HG03060 (cell line): Measurements from ENCODE around the gene TNPO1.

ENCODE experiments used
- ATAC-seq: cut with Tn5 transposase; IDR thresholded peaks from one replicate; pipeline ENCODE4 v1.9.1; 2021; ENCODE audit warnings: low read depth, moderate number of reproducible peaks; ENCODE audit not compliant: unreplicated experiment

Gene TNPO1

GRCh38 chr5:72817671-72818266 lies 1.3 kb downstream of the TNPO1 start:
- ATAC-seq, result no peak

GRCh38 chr5:72818866-72819534 lies 2.5 kb downstream of the TNPO1 start:
- no peak for ATAC-seq

DNA sequence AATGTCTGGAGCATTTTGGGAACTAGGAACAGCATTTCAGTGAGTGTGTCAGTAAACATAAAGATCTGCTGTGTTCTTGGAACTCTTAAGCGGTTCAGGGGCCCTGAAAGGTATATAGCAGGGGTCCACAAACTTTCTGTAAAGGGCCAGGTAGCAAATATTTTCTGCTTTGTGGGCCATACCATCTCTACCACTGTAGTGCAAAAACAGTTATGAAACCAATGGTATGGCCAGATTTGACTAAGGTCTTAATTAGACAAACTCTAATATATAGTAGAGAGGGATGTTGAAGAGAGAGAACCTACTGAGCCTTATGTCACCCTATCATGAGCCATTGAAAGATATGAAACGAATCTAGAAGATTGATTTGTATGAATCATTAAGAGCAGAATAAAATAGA lies 5.3 kb downstream of the TNPO1 start:
- ATAC-seq, result no peak

DNA sequence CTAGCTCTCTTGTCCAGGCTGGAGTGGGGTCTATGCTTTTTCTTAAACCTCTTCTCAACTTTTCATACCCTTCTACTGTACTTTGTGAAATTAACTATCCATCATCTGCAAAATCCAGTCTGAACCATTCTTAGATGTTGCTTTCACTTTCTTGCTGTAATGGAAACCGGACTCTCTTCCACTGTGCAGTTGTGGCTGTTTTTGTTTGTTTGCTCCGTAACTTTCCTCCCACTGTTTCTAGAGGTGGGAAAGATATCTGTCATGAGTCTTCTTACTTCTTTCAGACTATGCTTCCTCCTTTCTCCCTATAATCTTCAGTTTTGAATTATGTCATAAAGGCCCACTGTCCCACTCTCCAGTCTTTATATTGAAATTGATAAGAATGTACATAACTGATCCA lies 6.5 kb downstream of the TNPO1 start:
- no peak for ATAC-seq

DNA sequence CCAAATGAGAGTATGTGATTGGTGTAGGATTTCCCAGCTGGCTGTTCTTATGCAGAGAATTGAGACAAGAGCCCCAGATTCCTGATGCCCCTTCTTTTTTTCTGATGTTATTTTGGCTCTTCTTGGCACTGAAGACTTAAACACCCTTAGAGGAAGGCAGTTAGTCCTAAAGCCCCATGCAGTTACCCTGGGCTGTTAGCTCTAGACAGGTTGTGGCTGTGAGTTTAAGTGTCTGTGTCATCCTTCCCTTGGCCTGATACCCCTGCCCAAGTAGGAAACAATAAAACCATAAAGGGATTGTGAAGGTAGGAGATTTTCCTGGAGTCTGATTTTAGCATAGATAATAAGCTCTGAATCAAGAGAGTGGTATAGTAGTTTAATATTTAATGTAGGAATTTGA lies 13.2 kb downstream of the TNPO1 start:
- ATAC-seq, result no peak

DNA sequence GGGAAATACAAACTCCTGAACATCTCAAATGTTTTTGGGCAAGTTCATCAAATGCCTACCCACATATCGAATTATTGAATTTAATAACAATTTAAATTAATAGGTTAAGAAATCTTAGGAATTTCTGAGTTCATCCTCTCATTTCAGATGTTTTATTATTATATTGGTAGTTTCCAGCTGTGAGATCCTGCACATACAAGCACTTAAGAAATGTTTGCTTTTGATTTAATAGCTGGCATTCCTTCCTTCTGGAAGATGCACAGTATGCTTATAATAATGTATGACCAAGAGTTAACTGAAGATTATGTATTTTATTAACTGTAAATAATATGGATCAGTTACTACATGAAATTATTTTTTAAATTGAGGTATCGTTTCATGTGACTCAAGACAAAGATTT lies 13.9 kb downstream of the TNPO1 start:
- ATAC-seq, result no peak

DNA sequence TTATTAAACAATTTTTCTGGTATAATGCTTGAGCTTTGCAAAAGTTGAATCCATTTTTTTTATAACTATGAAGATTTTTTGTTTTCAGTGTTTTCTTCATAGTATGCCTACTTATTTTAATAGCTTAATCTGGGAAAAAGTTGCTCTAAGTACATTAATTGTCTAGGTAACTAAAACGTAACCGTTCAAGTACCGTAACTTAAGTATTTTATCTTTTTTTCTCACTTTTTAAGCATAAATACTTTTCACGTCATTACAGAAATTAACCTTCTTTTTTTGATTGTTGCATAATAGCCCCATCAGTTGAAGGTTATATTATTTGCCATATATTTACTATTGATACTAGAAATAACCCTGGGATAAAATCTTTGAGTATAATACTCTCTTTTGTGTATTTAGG lies 15.2 kb downstream of the TNPO1 start:
- no peak for ATAC-seq

DNA sequence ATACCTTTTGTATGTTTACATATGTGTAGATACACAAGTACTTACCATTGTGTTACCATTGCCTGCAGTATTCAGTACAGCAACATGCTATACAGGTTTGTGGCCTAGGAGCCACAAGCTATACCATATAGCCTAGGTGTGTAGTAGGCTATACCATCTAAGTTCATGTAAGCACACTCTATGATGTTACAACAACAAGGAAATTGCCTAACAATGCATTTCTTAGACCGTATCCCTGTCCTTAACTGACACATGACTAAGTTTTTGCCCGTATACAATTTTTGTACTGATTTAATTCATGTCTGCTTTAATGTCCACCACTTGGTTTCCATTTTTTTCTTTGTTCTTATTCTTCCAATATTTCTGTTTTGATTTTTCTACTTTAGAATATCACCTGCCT lies 18.5 kb downstream of the TNPO1 start:
- ATAC-seq, result no peak

- ATAC-seq, result no peak
Measured at GRCh38 chr5:72835633-72836032, 19.2 kb downstream of the TNPO1 start.

DNA sequence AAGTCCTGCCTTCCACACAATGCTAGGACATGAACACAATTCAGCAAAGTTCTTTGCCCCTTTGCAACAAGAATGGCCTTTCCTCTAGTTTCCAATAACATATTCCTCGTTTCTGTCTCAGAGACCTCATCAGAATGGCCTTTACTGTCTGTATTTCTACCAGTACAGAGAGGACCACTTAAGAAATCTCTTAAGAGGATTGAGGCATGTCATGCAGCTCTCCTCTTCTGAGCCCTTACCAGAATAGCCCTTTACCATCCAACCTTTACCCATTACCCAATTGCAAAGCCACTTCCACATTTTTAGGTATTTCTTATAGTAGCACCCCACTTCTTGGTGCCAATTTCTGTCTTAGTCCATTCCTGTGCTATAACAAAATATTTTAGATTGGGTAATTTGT lies 20.3 kb downstream of the TNPO1 start:
- no peak for ATAC-seq

DNA sequence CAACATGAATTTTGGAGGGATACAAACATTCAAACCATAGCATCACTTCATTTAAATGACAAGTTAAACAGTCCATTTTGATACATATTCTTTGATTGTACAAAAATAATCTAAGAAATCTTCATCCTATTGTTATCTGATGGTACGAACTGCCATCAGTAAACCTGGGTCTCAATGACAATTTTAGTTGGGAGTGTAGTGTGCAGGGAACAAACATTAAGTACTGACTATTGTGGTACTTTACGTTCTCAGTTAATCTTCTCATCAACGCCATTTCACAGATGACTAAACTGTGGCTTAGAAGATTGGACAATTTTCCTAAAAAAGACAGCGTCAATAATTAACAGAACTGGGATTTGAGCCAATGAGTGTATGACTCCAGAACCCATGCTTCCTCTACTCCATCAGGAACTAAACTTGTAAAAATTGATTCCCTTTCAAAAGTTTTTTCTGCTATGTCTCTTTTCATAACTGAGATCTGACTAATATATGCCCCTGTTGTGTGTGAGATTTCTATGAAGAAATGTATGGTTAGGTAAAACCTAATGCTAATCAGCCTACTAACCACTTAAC lies 21.1 kb downstream of the TNPO1 start:
- no peak for ATAC-seq

- no peak for ATAC-seq
Measured at GRCh38 chr5:72840041-72840440, 23.6 kb downstream of the TNPO1 start.

DNA sequence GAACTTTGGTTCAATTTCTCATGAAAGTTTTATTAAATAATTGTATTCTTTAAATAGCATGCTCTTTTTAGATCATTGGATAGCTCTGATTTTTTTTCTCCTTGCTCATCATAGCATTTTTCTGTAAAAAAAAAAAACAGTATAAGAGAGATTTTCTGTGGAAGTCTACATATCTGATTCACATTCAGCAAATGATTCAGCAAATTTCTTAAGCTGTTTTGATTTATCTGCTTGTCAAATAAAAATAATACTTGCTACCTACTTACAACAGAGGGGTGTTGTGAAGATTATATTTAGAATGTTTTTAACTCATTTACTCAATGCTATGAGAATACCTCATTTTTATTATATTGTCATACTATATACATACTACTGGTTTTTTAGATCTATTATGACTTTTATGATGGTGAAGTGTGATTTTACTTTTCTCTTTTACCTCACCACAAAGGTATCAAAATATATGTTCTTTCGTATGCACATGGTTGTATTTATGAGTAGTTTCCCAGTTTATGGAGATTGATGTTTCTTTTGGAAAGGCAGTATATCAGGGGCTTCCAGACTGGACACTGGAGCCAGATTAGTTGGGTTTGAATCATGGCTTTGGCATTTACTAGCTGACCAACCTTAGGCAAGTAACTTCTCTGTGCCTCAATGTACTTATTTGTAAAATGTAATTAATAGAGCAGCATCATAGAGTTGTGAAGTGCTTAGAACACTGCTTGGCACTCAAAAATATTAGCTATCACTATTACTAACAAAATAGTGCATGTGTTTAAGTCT lies 25.5 kb downstream of the TNPO1 start:
- no peak for ATAC-seq

DNA sequence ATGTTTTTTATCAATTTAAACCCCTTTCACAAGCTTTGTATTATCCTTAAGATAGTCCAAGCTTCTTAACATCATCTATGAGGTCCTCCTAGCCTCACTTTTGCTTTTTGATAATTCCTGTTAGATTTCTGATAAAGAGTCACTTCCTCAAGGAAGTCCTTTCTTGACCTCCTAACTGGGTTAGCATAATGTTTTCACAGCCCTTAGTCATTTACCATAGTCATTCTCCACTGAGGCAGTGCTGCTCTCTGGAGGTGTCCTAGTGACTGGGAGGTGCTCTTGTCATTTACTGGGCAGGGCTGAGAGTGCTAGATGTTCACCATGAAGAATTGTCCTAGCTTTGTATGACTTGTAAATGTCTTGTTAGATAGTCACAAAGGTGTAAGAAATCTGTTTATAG lies 26.4 kb downstream of the TNPO1 start:
- no peak for ATAC-seq

DNA sequence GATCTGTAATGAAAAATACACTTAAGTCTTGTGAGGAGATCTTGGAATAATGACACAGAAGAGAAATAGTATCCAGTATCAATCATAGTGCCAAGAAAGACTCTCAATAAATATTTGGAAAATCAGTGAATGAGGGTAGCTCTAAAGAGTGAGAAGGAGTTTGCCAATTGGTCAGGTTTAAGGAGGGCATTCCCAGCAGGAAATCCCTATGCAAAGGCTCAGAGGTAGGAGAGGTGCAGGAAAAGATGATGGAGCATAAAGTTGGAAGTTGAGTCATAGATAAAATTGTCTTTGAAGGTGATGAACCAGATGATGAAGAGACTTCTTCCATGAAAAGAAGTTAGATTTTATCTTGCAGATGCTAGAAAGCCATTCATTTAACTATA lies 27.8 kb downstream of the TNPO1 start:
- no peak for ATAC-seq

GRCh38 chr5:72845889-72846288 lies 29.4 kb downstream of the TNPO1 start:
- no peak for ATAC-seq

DNA sequence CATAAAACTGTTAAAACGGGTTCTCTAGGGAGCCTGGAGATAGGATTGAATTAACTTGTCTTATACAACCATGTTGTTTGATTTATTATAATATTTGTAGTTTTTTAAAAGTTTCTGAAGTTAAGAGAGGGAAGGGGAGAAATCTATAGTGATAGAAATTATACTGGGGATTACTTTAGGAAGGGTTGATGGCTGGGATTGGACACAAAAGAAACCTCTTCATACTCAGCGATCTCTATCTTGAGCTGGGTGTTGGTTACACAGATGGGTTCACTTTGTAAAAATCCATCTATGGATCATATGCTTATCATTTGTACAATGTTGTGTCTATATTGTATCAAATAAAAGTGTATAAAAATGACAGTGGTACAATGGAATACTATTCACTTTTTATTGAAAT lies 30.0 kb downstream of the TNPO1 start:
- ATAC-seq, result no peak

DNA sequence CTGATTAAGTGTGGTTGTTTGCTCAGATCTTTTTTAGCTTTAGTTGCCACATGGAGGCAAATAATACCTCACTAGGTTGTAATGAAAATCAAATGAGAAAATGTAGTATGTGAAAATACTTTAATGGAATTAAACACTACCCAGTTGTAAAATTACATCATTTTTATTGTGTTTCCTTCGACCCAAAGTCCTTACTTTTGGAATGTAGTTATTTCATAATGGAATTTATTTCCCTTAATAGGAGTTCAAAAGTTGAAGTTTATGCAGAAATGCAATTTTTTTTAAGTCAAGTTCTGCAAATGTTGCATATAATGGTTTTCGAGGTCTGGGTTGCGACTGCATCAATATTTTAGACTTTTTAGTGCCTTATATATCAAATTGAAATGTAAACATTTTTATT lies 31.0 kb downstream of the TNPO1 start:
- no peak for ATAC-seq

- peak; percentile 62 for ATAC-seq
Measured at GRCh38 chr5:72847989-72848473, 31.6 kb downstream of the TNPO1 start.

- ATAC-seq, result no peak
Measured at GRCh38 chr5:72848474-72849428, 32.3 kb downstream of the TNPO1 start.
